Stimulated activated CD8-positive, alpha-beta memory T cell treated with anti-CD3 and anti-CD28 coated beads, Interleukin-15, amount 100 ng/mL, for 48 hours (primary cell): ENCODE measurements around the gene B4GALNT1.
"Not testable (repeated sequence)": the region's sequence is repeated elsewhere in the genome, so short reads cannot be mapped to it uniquely, and the experiment has no call there.

Experiments
- DNase-seq, 2 donors: peaks; one replicate each; pipeline ENCODE4 v3.0.0-alpha.2; 2020; ENCODE audit warnings: low read depth in 2 of 2

Gene B4GALNT1

GRCh38 chr12:57620936-57621496 lies 12.0 kb downstream of the B4GALNT1 start:
- DNase-seq: no peak

GRCh38 chr12:57620245-57620935 lies 12.6 kb downstream of the B4GALNT1 start:
- DNase-seq: no peak

- DNase-seq: no peak
Measured at GRCh38 chr12:57619434-57620244, 13.4 kb downstream of the B4GALNT1 start.

- DNase-seq: no peak
Measured at GRCh38 chr12:57618966-57619433, 14.0 kb downstream of the B4GALNT1 start.

GRCh38 chr12:57618431-57618830 lies 14.6 kb downstream of the B4GALNT1 start:
- DNase-seq: not testable (repeated sequence)

- no peak for DNase-seq
Measured at GRCh38 chr12:57617942-57618341, 15.1 kb downstream of the B4GALNT1 start.

- no peak for DNase-seq
Measured at GRCh38 chr12:57616383-57617101, 16.5 kb downstream of the B4GALNT1 start.

- DNase-seq: no peak
Measured at GRCh38 chr12:57615637-57616036, 17.4 kb downstream of the B4GALNT1 start.

GRCh38 chr12:57614948-57615500 lies 18.0 kb downstream of the B4GALNT1 start:
- no peak for DNase-seq

- no peak for DNase-seq
Measured at GRCh38 chr12:57614178-57614947, 18.6 kb downstream of the B4GALNT1 start.

- no peak for DNase-seq
Measured at GRCh38 chr12:57613427-57614109, 19.4 kb downstream of the B4GALNT1 start.

GRCh38 chr12:57612711-57613426 lies 20.1 kb downstream of the B4GALNT1 start:
- no peak for DNase-seq

- DNase-seq: no peak
Measured at GRCh38 chr12:57611827-57612710, 20.9 kb downstream of the B4GALNT1 start.

GRCh38 chr12:57611108-57611826 lies 21.7 kb downstream of the B4GALNT1 start, which contains the start of gene ARHGEF25:
Gene ARHGEF25 (plus strand): TSS chr12:57611435. CDS start chr12:57611895, 460 bp downstream.
- DNase-seq: no peak

- no peak for DNase-seq
Measured at GRCh38 chr12:57610554-57611107, 22.4 kb downstream of the B4GALNT1 start.

GRCh38 chr12:57609781-57610553 lies 23.0 kb downstream of the B4GALNT1 start:
- no peak for DNase-seq
